ENCODE data around the gene CAVIN3. TPM values are rescaled to one million over a fixed set of nuclear protein-coding genes. Genes with fewer than 3 reads are reported as not detected.

Gene CAVIN3
- total and polyA plus RNA-seq, 4 donors = 23.2 to 122 (median 86.5) TPM

- Histone ChIP-seq H3K9me3 (ENCODE audit: control insufficient read depth in 4 of 4, insufficient read depth in 3 of 4, low read length in 3 of 4) (no peaks in the 10 kb centered on the region), H3K4me1 (ENCODE audit: control insufficient read depth in 5 of 5, insufficient read depth in 5 of 5, low read length in 5 of 5) (peaks cover 0 to 8% (median 0%) of the 10 kb centered on the region in 5 donors), H3K27me3 (ENCODE audit: control insufficient read depth in 3 of 3, insufficient read depth in 3 of 3, low read length in 2 of 3) (no peaks in the 10 kb centered on the region), H3K9ac (ENCODE audit: insufficient read depth in 1 of 2, low read length in 2 of 2) (no peak overlapping the region), H3K4me3 (no peak overlapping the region), H3K27ac (ENCODE audit: low read depth in 1 of 2, low read length in 1 of 2) (no peak overlapping the region), H3K36me3 (ENCODE audit: control insufficient read depth in 4 of 4, insufficient read depth in 4 of 4, low read length in 4 of 4) (peaks cover 0 to 7% (median 0%) of the 10 kb centered on the region in 4 donors)
- no peak for ATAC-seq (ENCODE audit: insufficient read depth, low FRiP score)
- TF ChIP-seq CTCF (IDR thresholded peaks at IDR 0.05; ENCODE audit: control extremely low read depth, extremely low read depth) = no peak
- DNase-seq = peak in 2 of 3 donors; percentile 9
These were observed 8.0 kb upstream of the CAVIN3 start for GRCh38 chr11:6328321-6328720.

GRCh38 chr11:6327806-6328205, 7.5 kb upstream of the CAVIN3 start:
- no peak for TF ChIP-seq CTCF (IDR thresholded peaks at IDR 0.05; ENCODE audit: control extremely low read depth, extremely low read depth)
- H3K27ac ChIP-seq (ENCODE audit: low read depth in 1 of 2, low read length in 1 of 2) = peak overlapping the region in 1 of 2 donors; percentile 10
- no peak for DNase-seq

GRCh38 chr11:6326985-6327384, 6.7 kb upstream of the CAVIN3 start:
- peaks cover under 1 to 8% (median 2%) of the 10 kb centered on the region in 5 donors for H3K4me1 ChIP-seq (ENCODE audit: control insufficient read depth in 5 of 5, insufficient read depth in 5 of 5, low read length in 5 of 5)
- H3K36me3 ChIP-seq (ENCODE audit: control insufficient read depth in 4 of 4, insufficient read depth in 4 of 4, low read length in 4 of 4) = peaks cover 0 to 7% (median 0%) of the 10 kb centered on the region in 4 donors
- ATAC-seq (ENCODE audit: insufficient read depth, low FRiP score) = no peak
- H3K27ac ChIP-seq (ENCODE audit: low read depth in 1 of 2, low read length in 1 of 2) = peak overlapping the region in 1 of 2 donors; percentile 81
- no peak overlapping the region for H3K9ac ChIP-seq (ENCODE audit: insufficient read depth in 1 of 2, low read length in 2 of 2)
- no peaks in the 10 kb centered on the region for H3K9me3 ChIP-seq (ENCODE audit: control insufficient read depth in 4 of 4, insufficient read depth in 3 of 4, low read length in 3 of 4)
- H3K27me3 ChIP-seq (ENCODE audit: control insufficient read depth in 3 of 3, insufficient read depth in 3 of 3, low read length in 2 of 3) = no peaks in the 10 kb centered on the region
- WGBS, 2 donors = 66 to 68% methylated on average over 2 of the region's 2 CpGs
- no peak for TF ChIP-seq CTCF (IDR thresholded peaks at IDR 0.05; ENCODE audit: control extremely low read depth, extremely low read depth)
- DNase-seq = peak in 1 of 3 donors; percentile 12
- no peak overlapping the region for H3K4me3 ChIP-seq

More at GRCh38 chr11:6327806-6328205, 7.5 kb upstream of the CAVIN3 start:
- Histone ChIP-seq H3K36me3 (ENCODE audit: control insufficient read depth in 4 of 4, insufficient read depth in 4 of 4, low read length in 4 of 4) (peaks cover 0 to 7% (median 0%) of the 10 kb centered on the region in 4 donors), H3K4me3 (no peak overlapping the region), H3K4me1 (ENCODE audit: control insufficient read depth in 5 of 5, insufficient read depth in 5 of 5, low read length in 5 of 5) (peaks cover 0 to 8% (median 0%) of the 10 kb centered on the region in 5 donors), H3K27me3 (ENCODE audit: control insufficient read depth in 3 of 3, insufficient read depth in 3 of 3, low read length in 2 of 3) (no peaks in the 10 kb centered on the region), H3K9me3 (ENCODE audit: control insufficient read depth in 4 of 4, insufficient read depth in 3 of 4, low read length in 3 of 4) (no peaks in the 10 kb centered on the region), H3K9ac (ENCODE audit: insufficient read depth in 1 of 2, low read length in 2 of 2) (no peak overlapping the region)
- ATAC-seq (ENCODE audit: insufficient read depth, low FRiP score) = no peak

GRCh38 chr11:6326303-6326702, 6.0 kb upstream of the CAVIN3 start:
- peak overlapping the region in 1 of 2 donors; percentile 81 for H3K27ac ChIP-seq (ENCODE audit: low read depth in 1 of 2, low read length in 1 of 2)
- no peak for ATAC-seq (ENCODE audit: insufficient read depth, low FRiP score)

More at GRCh38 chr11:6326303-6326702, 6.0 kb upstream of the CAVIN3 start:
- H3K9ac ChIP-seq (ENCODE audit: insufficient read depth in 1 of 2, low read length in 2 of 2) = no peak overlapping the region
- DNase-seq = no peak
- peaks cover 0 to 7% (median 0%) of the 10 kb centered on the region in 4 donors for H3K36me3 ChIP-seq (ENCODE audit: control insufficient read depth in 4 of 4, insufficient read depth in 4 of 4, low read length in 4 of 4)
- H3K4me1 ChIP-seq (ENCODE audit: control insufficient read depth in 5 of 5, insufficient read depth in 5 of 5, low read length in 5 of 5) = peaks cover 2 to 10% (median 8%) of the 10 kb centered on the region in 5 donors
- no peak for TF ChIP-seq CTCF (IDR thresholded peaks at IDR 0.05; ENCODE audit: control extremely low read depth, extremely low read depth)
- H3K9me3 ChIP-seq (ENCODE audit: control insufficient read depth in 4 of 4, insufficient read depth in 3 of 4, low read length in 3 of 4) = no peaks in the 10 kb centered on the region
- no peak overlapping the region for H3K4me3 ChIP-seq
- no peaks in the 10 kb centered on the region for H3K27me3 ChIP-seq (ENCODE audit: control insufficient read depth in 3 of 3, insufficient read depth in 3 of 3, low read length in 2 of 3)

All from lung (tissue), 12 donors.